SIG-M5 (cell line): Measurements from ENCODE around the gene ITGAD.
A peak's percentile ranks its signal among the peaks of the same experiment; 100 is the strongest.

Experiments used
- DNase-seq: peaks from one replicate; lab custom pipeline; 2025; lab: John Stamatoyannopoulos, UW

The ITGAD gene

DNA sequence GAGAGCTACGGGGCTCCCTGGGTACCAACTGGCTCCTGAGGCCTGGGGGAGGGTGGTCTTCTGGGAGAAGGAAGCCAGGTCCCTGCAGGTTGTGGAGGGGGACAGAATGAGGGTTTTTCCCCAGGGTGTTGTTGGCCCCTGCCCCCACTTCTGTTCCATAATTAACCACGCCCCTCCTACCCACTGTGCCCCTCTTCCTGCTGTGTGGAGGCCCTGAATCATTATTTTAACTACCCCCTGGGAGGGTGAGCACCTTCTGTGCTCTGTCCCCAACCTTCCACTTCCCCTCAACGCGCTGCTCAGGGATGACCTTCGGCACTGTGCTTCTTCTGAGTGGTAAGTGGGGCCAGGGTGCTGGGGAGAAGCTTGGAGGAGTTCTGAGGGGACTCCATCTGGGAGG, at the start of gene ITGAD:
Gene ITGAD (plus strand): TSS at position 280 of the 400 bp plus-strand sequence. CDS start 26 bp downstream, at position 306.
- no peak for DNase-seq

DNA sequence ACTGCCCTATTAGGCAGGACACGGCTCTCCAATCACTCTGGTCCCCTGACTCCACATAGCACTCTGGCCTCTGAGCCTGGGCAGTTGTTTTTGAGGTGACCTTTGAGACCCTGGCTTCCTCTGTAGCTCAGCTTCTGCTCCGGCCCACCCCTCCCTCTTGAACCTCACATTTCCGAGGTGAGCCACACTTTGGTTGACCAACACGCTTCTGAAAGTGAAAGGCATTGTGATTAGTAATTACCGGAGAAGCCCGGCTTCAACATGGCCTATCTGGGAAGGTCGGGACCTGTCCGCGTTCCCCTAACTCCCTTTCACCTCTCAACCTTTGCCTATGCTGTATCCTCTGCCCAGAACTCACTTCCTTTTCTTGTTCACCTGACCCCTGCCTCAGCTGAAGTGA, 48.4 kb upstream of the ITGAD start:
- no peak for DNase-seq

DNA sequence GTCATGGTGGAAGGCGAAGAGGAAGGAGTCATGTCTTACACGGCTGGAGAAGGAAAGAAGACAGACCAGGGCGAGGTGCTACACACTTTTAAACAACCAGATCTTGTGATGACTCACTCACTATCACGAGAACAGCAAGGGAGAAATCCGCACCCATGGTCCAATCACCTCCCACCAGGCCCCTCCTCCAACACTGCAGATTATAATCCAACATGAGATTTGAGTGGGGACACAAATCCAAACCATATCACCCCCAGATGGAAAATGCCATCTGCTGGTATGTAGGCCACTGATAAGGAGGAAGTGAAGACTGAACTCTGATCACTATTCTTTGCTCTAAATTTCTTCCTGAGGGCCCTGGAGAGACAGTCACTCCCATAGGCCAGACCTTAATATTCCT, 45.7 kb upstream of the ITGAD start:
- DNase-seq, result no peak

DNA sequence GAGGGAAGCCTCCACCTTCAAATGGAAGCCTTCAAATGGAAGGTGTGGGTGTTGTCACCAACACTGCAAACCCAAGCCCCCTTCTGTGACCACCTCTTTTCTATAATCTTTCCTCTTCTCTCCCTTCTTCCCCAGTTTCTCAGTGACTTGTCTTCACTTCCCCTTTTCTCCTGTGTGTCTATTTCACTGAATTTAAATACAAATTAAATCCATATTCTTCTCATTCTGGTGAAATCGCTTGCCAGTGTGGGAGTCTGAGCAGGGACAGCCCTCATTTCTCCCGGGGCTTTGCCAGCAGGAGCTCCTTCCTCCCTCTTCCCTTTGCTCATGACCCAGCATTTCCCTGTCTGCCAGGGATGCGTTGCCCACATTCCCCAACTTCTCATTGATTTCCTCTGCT, 44.6 kb upstream of the ITGAD start:
- DNase-seq, result no peak

DNA sequence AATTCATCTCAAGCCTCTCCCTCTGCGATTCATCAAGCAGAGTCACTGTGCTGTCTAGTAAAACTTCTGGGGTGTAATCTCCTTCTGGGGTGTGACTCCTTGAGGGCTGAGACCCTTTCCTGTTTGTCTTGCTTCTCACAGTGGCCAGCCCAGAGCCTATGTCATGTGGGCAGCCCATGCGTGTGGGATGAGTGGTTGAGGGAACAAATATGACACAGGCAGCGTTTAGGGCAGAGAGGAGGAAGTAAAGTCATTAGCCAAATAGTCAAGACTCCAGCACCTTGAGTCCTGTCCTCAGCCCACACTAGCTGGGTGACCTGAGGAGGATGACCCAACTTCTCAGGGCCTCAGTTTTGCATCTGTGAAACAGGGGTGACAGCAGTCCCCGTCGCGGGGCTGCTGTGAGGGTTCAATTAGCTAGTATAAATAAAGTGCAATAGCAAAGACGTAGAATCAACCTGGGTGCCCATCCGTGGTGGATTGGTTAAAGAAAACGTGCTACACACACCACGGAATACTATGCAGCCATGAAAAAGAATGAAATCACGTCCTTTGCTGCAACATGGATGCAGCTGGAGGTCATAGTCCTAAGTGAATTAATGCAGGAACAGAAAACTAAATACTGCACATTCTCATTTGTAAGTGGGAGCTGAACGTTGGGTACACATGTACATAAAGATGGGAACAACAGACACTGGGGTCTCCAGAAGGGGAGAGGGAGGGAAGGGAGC, 42.7 kb upstream of the ITGAD start:
- no peak for DNase-seq

DNA sequence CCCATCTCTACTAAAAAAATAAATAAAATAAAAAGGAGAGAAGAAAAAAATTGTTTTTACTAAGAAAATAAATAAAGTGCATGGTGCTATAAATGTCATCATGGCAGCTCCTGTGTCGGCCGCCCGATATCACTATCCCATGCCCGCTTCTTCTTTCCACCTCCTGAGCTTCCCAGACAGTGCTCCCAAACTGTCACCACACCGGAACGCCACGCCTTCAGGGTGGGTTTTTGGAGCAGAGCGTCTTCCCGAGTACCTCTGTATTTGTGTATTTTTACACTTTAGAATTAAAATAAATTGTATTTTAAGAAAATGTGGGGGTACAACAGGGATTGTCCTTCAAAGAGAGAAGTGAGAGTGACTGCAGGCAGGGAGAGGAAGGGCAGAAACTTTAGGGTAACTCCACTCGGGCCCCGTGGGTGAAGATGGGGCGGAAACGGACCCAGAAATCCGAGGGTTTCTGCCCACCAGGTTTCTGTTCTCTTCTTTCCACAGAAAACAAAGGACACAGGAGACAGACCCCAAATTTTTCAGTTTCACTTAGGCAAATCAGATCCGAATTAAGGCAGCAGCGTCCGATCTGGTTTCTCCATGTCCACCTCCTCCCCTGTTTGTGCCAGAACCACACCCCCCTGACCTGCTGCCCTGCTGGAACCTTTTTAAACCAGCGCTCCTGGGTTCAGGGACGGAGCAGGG, 41.7 kb upstream of the ITGAD start:
- DNase-seq, result no peak

DNA sequence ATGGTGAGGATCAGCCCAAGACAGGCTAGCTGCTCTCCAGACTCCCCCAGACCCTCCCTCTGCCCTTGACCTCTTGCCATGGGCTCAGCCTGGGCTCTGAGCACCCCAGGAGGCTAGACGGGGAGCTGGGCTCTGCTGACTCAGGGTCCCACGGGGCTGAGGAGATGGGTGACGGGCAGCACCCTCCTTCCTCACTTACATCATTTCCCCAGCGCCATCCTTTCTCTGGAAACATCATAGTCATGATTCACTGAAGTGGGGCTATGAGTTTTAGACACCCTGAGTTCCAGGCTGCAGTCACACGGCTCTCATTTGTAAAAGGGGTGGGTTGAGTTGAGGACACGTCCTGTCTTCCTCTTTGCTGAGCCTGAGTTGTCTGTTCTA, 41.2 kb upstream of the ITGAD start:
- peak; percentile 22 for DNase-seq

DNA sequence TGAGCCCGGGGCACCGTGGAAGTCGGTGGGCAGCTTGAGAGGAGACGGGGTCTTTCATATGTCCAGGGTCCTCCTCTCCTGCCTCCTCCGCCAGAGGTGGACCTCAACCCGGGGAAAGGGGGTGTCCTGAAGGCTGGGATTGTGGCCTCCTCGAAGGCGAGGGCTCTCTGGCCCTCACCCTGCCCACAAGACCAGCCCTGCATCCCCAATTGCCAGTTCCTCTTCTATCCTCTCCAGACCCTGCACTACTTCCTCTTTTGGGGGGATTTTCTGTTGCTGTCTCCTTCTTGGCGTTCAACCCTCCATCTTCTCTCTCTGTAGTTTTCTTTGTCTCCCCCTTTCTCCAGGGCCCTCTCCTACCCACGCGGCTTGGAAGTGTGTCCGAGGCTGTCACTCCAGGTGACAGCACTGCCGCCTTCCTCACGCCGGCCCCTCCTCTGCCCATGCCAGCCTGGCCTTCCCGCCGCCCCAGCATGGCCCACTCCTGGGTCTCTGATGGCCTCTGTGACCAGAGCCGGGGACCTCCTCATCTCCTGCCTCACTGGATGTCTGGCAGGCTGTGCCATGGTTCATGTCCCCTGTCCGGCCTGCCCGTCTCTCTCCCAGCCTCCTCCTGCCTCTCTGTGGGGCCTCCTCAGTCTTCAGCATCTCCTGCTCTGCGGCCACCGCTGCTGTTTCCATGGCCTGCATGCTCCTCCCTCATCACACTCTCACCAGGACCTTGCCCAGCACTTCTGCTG, 40.6 kb upstream of the ITGAD start:
- DNase-seq, result peak; percentile 66

DNA sequence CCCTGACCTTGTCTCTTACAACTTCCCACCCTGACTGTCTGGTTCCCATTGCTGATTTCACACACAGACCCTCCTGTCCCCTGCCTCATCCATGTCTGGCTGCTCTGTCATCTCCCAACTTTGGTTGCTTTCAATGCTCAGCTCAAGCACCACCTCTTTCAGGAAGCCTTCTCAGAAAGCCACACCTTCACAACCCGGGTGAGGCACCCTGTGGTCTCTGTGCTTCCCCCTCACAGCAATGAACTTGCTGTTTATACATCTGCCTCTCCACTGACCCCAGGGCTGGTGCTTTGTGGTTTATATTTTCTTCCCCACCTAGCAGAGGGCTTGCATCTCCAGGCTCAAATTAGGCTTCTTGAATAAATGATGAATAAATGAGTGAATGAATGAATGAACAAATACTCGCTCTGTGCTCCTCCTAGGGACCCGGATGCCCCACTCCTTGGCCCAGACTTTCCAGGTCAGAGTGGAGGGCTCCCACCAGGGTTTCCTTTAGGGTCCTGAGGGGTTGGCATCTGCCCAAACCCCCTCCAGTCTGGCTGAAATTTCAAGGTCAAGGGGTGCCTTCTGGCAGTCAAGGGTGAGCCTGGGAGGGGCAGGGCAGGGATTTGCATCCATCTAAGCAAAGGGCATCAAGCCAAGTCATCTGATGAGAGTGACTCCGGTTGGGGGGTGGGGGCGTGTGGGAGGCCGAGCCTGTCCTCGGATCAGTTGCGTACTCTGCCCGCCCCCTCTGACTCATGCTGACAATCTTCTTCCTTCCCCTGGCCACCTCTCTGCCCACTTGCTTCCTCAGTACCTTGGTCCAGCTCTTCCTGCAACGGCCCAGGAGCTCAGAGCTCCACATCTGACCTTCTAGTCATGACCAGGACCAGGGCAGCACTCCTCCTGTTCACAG, 38.5 kb upstream of the ITGAD start, which contains the start of gene ITGAX:
Gene ITGAX (plus strand): TSS at position 783 of the 898 bp plus-strand sequence. CDS start 79 bp downstream, at position 862.
- no peak for DNase-seq

DNA sequence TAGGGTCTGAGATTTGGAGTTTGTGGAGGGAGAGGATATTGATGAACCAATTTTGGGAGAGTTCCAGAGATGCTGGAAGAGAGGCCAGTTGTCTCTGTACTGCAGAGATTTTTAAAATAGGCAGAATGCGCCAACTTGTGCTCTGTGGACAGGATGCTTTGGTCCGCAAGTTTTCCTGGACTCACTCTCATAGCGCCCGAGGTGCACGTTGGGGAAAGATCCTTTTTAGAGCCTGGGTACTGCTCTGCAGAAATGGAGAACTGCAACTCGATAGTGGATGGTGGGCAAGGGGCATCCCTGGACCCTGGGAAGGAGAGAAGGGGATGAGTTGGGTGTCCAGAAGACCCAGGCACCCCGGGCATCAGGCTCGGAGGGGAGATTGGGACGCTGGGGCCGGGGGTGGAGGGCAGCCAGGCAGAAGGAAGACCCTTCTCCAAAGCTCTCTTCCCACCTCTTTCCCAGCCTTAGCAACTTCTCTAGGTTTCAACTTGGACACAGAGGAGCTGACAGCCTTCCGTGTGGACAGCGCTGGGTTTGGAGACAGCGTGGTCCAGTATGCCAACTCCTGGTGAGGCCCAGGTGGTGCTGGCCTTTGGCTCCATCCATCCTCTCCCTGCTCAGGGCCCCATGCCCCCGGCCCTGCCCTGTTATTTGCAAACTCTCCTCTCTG, 37.6 kb upstream of the ITGAD start:
- no peak for DNase-seq

DNA sequence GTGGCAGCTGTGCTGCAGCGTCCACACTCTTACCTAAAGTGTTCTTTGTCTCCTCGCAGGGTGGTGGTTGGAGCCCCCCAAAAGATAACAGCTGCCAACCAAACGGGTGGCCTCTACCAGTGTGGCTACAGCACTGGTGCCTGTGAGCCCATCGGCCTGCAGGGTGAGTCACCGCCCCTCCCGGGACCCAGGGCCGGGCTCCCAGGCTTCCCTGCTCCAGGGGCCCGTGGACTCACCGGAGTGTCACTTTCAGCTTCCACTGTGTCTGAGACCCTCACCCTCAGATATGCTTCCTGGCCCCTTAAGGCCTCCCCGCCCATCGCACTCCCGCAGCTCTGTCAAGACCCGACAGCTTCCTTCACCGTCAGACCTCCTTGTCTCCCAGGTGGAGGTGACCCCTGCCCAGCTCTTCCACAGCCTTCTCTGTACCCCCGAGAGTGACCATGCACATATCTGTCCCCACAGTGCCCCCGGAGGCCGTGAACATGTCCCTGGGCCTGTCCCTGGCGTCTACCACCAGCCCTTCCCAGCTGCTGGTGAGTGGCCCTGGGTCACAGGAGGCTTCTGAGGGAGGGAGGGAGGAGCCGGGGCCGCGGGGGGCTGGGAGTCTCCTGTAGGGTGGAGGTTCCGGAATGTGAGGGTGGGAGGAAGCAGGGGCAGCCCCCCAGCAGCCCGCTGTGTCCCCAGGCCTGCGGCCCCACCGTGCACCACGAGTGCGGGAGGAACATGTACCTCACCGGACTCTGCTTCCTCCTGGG, 36.4 kb upstream of the ITGAD start:
- no peak for DNase-seq

DNA sequence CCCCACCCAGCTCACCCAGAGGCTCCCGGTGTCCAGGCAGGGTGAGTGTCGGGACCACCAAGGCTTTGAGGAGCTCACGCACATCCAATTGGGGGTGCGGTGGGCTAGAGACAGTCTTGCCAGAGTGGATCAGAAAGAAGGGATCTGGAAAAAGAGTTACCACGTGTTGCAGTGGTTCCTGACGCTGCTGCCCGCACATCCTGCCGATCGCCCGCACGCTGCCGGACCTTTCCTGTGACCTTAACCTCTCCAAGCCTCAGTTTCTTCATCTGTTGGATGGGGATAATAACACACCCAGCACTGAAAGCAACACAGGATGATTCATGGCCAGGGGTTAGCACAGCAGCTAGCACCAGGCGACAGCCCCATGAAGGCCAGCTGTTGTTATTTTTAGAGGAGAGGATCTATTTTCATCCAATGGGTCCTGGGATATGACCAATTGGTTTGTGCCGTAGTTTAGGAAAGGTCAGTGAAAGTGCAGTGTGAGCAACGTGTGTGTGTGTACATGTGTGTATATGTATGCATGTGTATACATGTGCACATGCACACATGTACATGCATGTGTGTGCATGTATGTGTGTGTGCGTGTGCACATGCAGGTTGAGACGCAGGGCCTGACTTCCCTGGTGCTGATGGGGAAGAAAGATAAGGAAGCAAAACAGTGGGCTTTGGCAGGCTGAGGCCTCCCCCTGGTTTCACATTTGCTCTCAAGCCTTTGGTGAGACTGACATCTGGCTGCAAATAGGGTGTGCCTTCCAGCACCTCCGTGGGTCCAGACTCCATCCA, 35.6 kb upstream of the ITGAD start:
- DNase-seq, result no peak

DNA sequence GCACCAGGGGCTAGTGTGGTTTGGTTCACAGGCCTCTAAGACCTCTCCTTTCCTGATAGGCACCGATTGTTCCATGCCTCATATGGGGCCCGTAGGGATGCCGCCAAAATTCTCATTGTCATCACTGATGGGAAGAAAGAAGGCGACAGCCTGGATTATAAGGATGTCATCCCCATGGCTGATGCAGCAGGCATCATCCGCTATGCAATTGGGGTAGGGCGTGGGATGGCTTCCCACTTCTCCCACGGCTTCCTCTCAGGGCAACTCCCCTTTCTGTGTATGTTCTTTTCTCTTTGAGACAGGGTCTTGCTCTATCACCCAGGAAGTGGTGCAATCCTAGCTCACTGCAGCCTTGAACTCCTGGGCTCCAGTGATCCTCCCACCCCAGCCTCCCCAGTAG, 32.9 kb upstream of the ITGAD start:
- no peak for DNase-seq

DNA sequence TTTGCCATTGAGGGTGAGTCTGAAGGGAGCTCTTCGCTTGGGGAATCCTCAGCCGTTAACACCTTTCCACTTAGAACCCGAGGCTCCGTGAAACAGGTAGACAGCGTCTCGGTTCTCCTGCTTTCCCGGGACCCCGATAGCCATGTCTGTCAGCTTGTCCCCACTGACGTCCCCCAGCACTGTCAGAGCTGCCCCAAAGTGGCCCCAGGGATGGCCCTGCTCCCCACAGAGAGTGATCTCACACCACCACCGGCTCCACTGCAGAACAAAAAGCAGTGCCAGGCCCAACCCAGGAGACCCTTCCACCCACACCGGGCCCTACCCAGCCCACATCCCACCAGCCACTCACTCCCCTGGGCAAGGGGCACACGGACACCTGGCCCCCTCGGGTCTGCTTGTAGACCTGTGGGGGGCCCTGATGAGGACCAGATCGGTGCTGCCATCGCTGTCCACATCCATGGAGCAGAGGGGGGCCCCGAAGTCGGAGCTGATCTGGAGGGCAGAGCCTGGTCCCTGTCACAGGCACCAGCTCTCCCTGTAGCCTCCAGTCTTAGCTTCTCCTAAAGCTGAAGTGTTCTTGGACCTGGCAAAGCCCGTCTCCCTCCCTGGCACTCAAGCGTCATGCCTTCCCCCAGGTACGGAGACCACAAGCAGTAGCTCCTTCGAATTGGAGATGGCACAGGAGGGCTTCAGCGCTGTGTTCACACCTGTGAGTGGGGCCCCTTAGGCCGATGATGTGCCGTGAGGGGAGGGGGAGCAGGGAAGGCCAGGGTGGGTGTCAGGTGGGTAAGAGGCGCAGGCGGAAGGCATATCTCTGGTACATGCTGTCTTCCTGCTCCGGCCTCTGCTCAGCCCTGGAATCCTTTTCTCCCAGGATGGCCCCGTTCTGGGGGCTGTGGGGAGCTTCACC, 31.7 kb upstream of the ITGAD start:
- DNase-seq, result no peak

DNA sequence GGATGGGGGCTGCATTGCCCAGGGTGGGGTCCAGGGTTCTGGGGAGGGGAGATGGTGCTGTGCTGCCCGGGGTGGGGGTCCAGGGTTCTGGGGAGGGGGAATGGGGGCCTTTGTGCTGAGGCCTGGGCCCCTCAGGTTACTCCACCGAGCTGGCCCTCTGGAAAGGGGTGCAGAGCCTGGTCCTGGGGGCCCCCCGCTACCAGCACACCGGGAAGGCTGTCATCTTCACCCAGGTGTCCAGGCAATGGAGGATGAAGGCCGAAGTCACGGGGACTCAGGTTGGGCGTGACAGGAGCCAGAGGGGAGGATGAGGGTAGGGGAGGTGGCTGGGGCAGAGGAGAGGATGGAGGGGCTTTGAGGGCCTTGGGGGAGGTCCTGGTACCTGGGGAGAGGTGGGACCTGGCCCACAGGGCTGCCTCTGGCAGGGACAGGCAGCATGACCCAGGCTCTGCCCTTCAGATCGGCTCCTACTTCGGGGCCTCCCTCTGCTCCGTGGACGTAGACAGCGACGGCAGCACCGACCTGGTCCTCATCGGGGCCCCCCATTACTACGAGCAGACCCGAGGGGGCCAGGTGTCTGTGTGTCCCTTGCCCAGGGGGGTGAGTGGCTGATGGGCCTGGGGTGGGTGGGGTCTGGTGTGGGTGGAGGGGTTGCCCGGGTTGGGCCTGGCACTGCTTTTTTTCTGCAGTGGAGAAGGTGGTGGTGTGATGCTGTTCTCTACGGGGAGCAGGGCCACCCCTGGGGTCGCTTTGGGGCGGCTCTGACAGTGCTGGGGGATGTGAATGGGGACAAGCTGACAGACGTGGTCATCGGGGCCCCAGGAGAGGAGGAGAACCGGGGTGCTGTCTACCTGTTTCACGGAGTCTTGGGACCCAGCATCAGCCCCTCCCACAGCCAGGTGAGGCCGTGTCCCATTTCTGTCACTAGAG, 30.4 kb upstream of the ITGAD start:
- no peak for DNase-seq

DNA sequence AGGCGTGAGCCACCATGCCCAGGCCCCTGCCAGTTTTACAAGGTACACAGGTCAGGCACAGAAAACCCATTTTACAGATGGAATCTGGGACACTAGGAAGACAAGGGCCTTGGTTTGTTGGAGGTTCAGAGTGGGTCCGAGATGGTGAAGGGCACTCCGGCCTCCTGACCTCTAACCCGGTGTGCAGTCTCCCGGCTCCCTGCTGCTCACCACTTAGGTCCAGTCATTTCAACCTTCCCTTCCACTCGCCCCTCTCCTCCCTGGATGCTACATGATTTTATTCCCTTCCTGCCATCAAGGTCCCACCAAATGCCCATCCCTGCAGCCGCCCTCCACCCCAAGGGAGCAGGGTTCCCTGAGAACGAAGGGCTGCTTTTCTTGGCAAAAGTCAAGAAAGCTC, 29.4 kb upstream of the ITGAD start:
- no peak for DNase-seq

DNA sequence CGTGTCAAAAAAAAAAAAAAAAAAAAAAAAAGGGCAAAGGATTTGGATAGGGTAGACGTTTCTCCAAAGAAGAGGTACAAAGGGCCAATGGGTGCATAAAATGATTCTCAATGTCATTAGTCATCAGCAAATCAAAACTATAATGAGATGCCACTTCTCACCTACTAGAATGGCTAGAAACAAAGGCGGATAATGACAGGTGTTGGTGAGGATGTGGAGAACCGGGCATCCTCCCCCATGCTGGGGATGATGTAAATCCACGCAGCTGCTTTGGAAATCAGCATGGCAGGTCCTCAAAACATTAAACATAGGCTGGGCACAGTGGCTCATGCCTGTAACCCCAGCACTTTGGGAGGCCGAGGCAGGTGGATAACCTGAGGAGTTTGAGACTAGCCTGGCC, 28.7 kb upstream of the ITGAD start:
- DNase-seq, result no peak
